Muscle of leg (tissue), 11 donors: ENCODE measurements around the gene DNTT. TPM values are rescaled to one million over a fixed set of nuclear protein-coding genes. Genes with fewer than 3 reads are reported as not detected.
A peak's percentile ranks its signal among the peaks of the same experiment; 100 is the strongest.

Experiments used
- DNase-seq: peaks from one replicate; pipeline ENCODE4 v3.0.0; 2013
- H3K27ac ChIP-seq: one replicate; pipeline ENCODE4 v1.5.1; 2013; ENCODE audit warnings: mild to moderate bottlenecking, low read length, control low read depth
- H3K27me3 ChIP-seq: one replicate; pipeline ENCODE4 v1.6.1; 2013; ENCODE audit warnings: low read length; ENCODE audit not compliant: control insufficient read depth, insufficient read depth
- H3K36me3 ChIP-seq: one replicate; pipeline ENCODE4 v1.6.1; 2013; ENCODE audit warnings: low read length; ENCODE audit not compliant: control insufficient read depth, insufficient read depth
- H3K4me1 ChIP-seq: one replicate; pipeline ENCODE4 v1.6.1; 2013; ENCODE audit warnings: low read length; ENCODE audit not compliant: control insufficient read depth, insufficient read depth
- H3K4me3 ChIP-seq: one replicate; pipeline ENCODE4 v1.5.1; 2013; ENCODE audit warnings: low read length, control low read depth
- H3K9me3 ChIP-seq: replicated peaks from 2 replicates; pipeline ENCODE4 v1.6.1; 2013; ENCODE audit warnings: low read depth, low read length; ENCODE audit not compliant: control insufficient read depth
- WGBS: methylation state at CpG from one replicate; pipeline ENCODE4 v1.1.5; 2013; ENCODE audit warnings: missing lambda C conversion rate; ENCODE audit not compliant: insufficient coverage; 5-methylcytosine and 5-hydroxymethylcytosine counted together
- polyA plus RNA-seq, 8 donors: library from polyadenylated mRNA; unstranded; fragments of 120-200 nt; gene quantifications; one replicate each; pipeline versions ENCODE4 v1.2.1 to v1.2.3, GENCODE V29; 2013; ENCODE audit warnings: inconsistent platforms in 1 of 8, low replicate concordance in 1 of 8; ENCODE audit not compliant: insufficient read length in 8 of 8, insufficient read depth in 1 of 8
- total RNA-seq: library from RNA; stranded (reverse); fragments of 120-200 nt; gene quantifications from one replicate; pipeline ENCODE4 v1.2.4, GENCODE V29; 2013

DNTT gene
- total and polyA plus RNA-seq, 9 donors: 0.08 to 0.39 (median 0.15) TPM; not detected in 1

DNA sequence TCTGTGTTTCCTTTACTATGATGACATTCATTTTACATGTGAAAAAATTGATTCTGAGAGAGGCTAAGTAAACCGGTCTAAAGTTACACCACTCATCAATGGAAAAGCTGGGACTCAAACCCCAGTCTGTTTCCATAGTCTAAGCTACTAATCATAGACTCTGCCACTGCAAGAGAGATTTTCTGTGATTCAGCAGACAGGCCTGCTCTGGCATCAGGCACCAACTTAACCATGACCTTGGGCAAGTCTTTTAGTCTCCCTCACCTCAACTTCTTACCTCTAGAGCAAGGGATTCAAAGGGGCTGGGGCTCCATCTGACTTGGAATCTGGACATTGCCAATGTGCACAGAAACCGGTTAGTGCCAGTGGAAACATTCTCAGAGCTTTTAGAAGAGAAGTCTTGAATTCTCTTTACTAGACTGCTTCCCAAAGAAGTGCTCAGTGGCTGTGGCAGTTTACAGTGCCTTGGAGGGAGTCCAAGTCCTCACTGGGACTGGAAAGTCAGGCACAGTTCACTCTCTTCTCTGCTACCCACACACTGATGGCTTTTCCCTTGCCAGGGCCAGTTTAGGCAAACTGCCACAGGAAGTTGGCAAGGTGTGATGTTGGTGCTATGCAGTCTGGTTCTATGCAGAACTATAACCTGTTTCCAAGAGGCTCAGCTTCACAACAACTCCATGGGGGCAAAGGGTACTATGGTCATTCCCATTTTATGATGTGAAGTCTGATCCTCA, 28.4 kb upstream of the DNTT start:
- Histone ChIP-seq H3K27ac (no peak overlapping the region), H3K27me3 (no peaks in the 10 kb centered on the region), H3K4me3 (no peak overlapping the region), H3K4me1 (no peaks in the 10 kb centered on the region), H3K36me3 (no peaks in the 10 kb centered on the region), H3K9me3 (no peaks in the 10 kb centered on the region)
- WGBS: no CpG with 5 or more reads among the region's 2 CpGs
- no peak for DNase-seq

DNA sequence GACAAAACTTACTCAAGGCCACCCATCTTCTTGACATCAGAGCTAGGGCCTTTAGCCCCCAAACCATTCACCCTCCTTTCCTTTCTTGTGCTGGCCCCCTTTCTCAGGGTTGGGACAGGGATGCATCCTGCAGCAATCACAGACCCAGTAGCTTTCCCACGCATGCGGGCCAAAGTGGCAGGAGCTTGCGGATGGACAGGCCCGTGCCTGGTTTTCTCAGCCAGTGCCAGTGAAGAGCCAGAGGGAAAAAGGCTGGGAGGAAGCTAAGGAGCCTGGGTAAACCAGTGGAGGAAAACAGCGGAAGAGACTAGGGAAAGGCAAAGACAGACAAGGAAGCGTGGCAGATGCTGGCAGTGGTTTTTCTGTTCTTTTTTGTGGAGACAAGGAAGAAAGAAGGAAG, 27.8 kb upstream of the DNTT start:
- no peak overlapping the region for H3K27ac ChIP-seq
- no peaks in the 10 kb centered on the region for H3K4me1 ChIP-seq
- H3K9me3 ChIP-seq: no peaks in the 10 kb centered on the region
- no peak overlapping the region for H3K4me3 ChIP-seq
- 88% methylated on average over 6 of the region's 6 CpGs for WGBS
- no peaks in the 10 kb centered on the region for H3K36me3 ChIP-seq
- DNase-seq: no peak
- H3K27me3 ChIP-seq: no peaks in the 10 kb centered on the region

- H3K4me1 ChIP-seq: no peaks in the 10 kb centered on the region
- no peak overlapping the region for H3K27ac ChIP-seq
- 50% methylated on average over 1 of the region's 1 CpG for WGBS
- H3K4me3 ChIP-seq: no peak overlapping the region
- H3K27me3 ChIP-seq: no peaks in the 10 kb centered on the region
- H3K9me3 ChIP-seq: no peaks in the 10 kb centered on the region
- no peaks in the 10 kb centered on the region for H3K36me3 ChIP-seq
- no peak for DNase-seq
Measured at GRCh38 chr10:96276831-96277230, 27.4 kb upstream of the DNTT start.

- no peaks in the 10 kb centered on the region for H3K27me3 ChIP-seq
- no peaks in the 10 kb centered on the region for H3K9me3 ChIP-seq
- 86% methylated on average over 3 of the region's 3 CpGs for WGBS
- no peaks in the 10 kb centered on the region for H3K4me1 ChIP-seq
- no peaks in the 10 kb centered on the region for H3K36me3 ChIP-seq
- no peak overlapping the region for H3K27ac ChIP-seq
- DNase-seq: no peak
- no peak overlapping the region for H3K4me3 ChIP-seq
Measured at GRCh38 chr10:96279191-96279641, 25.0 kb upstream of the DNTT start.

- no peaks in the 10 kb centered on the region for H3K9me3 ChIP-seq
- no peak overlapping the region for H3K4me3 ChIP-seq
- no peaks in the 10 kb centered on the region for H3K36me3 ChIP-seq
- no peaks in the 10 kb centered on the region for H3K27me3 ChIP-seq
- no peaks in the 10 kb centered on the region for H3K4me1 ChIP-seq
- DNase-seq: no peak
- WGBS: 40% methylated on average over 1 of the region's 2 CpGs
- H3K27ac ChIP-seq: no peak overlapping the region
Measured at GRCh38 chr10:96280859-96281258, 23.4 kb upstream of the DNTT start.

- Histone ChIP-seq H3K27ac (no peak overlapping the region), H3K36me3 (no peaks in the 10 kb centered on the region), H3K27me3 (no peaks in the 10 kb centered on the region), H3K9me3 (no peaks in the 10 kb centered on the region), H3K4me1 (no peaks in the 10 kb centered on the region), H3K4me3 (no peak overlapping the region)
- no CpG with 5 or more reads among the region's 3 CpGs for WGBS
- no peak for DNase-seq
Measured at GRCh38 chr10:96281444-96282029, 22.7 kb upstream of the DNTT start.

- no peaks in the 10 kb centered on the region for H3K9me3 ChIP-seq
- no peaks in the 10 kb centered on the region for H3K27me3 ChIP-seq
- no peak for DNase-seq
- no peak overlapping the region for H3K4me3 ChIP-seq
- 40% methylated on average over 1 of the region's 2 CpGs for WGBS
- no peaks in the 10 kb centered on the region for H3K36me3 ChIP-seq
- H3K4me1 ChIP-seq: no peaks in the 10 kb centered on the region
- H3K27ac ChIP-seq: no peak overlapping the region
Measured at GRCh38 chr10:96283351-96283750, 20.9 kb upstream of the DNTT start.

DNA sequence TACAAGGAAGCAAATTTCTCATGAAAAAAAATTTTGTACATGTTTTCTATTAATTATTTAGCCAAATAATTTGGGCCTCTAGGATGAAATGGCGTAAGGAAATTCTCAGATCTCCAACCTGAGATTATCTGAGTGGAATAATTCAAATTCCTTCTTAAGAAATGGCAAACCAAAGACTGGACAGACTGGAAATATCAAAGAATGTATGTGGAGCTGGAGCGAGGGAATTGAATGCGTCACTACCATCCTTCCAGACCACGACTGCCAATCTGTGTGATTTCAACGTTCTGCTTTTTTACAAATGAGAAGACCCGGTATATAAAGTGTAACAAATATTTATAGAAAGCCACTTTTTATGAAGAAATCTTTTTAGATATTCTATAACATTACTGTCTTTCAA, 20.5 kb upstream of the DNTT start:
- no peaks in the 10 kb centered on the region for H3K4me1 ChIP-seq
- H3K4me3 ChIP-seq: no peak overlapping the region
- WGBS: no CpG with 5 or more reads among the region's 6 CpGs
- no peaks in the 10 kb centered on the region for H3K36me3 ChIP-seq
- H3K27ac ChIP-seq: no peak overlapping the region
- DNase-seq: no peak
- no peaks in the 10 kb centered on the region for H3K9me3 ChIP-seq
- H3K27me3 ChIP-seq: no peaks in the 10 kb centered on the region

GRCh38 chr10:96285331-96285752, 18.9 kb upstream of the DNTT start:
- no peaks in the 10 kb centered on the region for H3K27me3 ChIP-seq
- no peaks in the 10 kb centered on the region for H3K9me3 ChIP-seq
- WGBS: 42% methylated on average over 4 of the region's 8 CpGs

GRCh38 chr10:96287392-96288105, 16.7 kb upstream of the DNTT start:
- Histone ChIP-seq H3K27ac (no peak overlapping the region), H3K9me3 (no peaks in the 10 kb centered on the region), H3K36me3 (no peaks in the 10 kb centered on the region), H3K27me3 (no peaks in the 10 kb centered on the region), H3K4me1 (no peaks in the 10 kb centered on the region), H3K4me3 (no peak overlapping the region)
- 20% methylated on average over 2 of the region's 6 CpGs for WGBS
- DNase-seq: peak; percentile 78

More at GRCh38 chr10:96285331-96285752, 18.9 kb upstream of the DNTT start:
- no peak for DNase-seq
- Histone ChIP-seq H3K27ac (no peak overlapping the region), H3K4me3 (no peak overlapping the region), H3K4me1 (no peaks in the 10 kb centered on the region), H3K36me3 (no peaks in the 10 kb centered on the region)
